ENCODE data around the gene LETM1. TPM values are rescaled to one million over a fixed set of nuclear protein-coding genes. Genes with fewer than 3 reads are reported as not detected.

LETM1 gene
- total and polyA plus RNA-seq, 10 donors: 6.5 to 47.7 (median 34.7) TPM

Other genes with a start within 250 kb of the LETM1 start
- 1 to 10 TPM in 6 of 7 donors, under 1 TPM in 1; 0.60 to 4.3 (median 1.9) TPM for gene FAM53A, start 171.8 kb downstream of the LETM1 start, total RNA-seq
- gene FAM53A, start 171.8 kb downstream of the LETM1 start, polyA plus RNA-seq: 1 to 10 TPM; 1.2 to 2.7 (median 2.4) TPM
- 10 to 100 TPM; 29.0 to 52.0 (median 34.4) TPM for gene SLBP, start 143.8 kb downstream of the LETM1 start, total RNA-seq
- gene SLBP, start 143.8 kb downstream of the LETM1 start, polyA plus RNA-seq: 10 to 100 TPM; 24.0 to 41.9 (median 35.0) TPM
- gene TMEM129, start 134.8 kb downstream of the LETM1 start, total RNA-seq: 10 to 100 TPM; 24.2 to 51.0 (median 34.7) TPM
- 10 to 100 TPM; 17.2 to 32.7 (median 21.9) TPM for gene TMEM129, start 134.8 kb downstream of the LETM1 start, polyA plus RNA-seq
- 10 to 100 TPM; 33.3 to 84.4 (median 56.5) TPM for gene TACC3, start 134.6 kb downstream of the LETM1 start, total RNA-seq
- gene TACC3, start 134.6 kb downstream of the LETM1 start, polyA plus RNA-seq: 10 to 100 TPM; 49.7 to 56.6 (median 50.3) TPM
- gene FGFR3, start 62.9 kb downstream of the LETM1 start, total RNA-seq: 1 to 10 TPM; 1.6 to 7.5 (median 4.0) TPM
- 1 to 10 TPM; 1.0 to 4.8 (median 1.5) TPM for gene FGFR3, start 62.9 kb downstream of the LETM1 start, polyA plus RNA-seq
- gene NSD2, start 15.2 kb upstream of the LETM1 start, total RNA-seq: 10 to 100 TPM; 39.1 to 58.9 (median 48.5) TPM
- gene NSD2, start 15.2 kb upstream of the LETM1 start, polyA plus RNA-seq: 10 to 100 TPM in 1 of 3 donors, 1 to 10 TPM in 2; 7.1 to 13.1 (median 7.4) TPM
- gene NELFA, start 152.8 kb upstream of the LETM1 start, total RNA-seq: 10 to 100 TPM; 20.2 to 36.6 (median 31.5) TPM
- 10 to 100 TPM; 19.9 to 29.6 (median 20.1) TPM for gene NELFA, start 152.8 kb upstream of the LETM1 start, polyA plus RNA-seq
- gene NAT8L, start 203.2 kb upstream of the LETM1 start, total RNA-seq: 1 to 10 TPM in 4 of 7 donors, under 1 TPM in 3; 0.50 to 3.1 (median 1.3) TPM
- gene NAT8L, start 203.2 kb upstream of the LETM1 start, polyA plus RNA-seq: under 1 TPM; 0.13 to 0.80 (median 0.29) TPM